T-helper 9 cell (primary cell): ENCODE data around the gene MBD3.
"Not testable (repeated sequence)": the region's sequence is repeated elsewhere in the genome, so short reads cannot be mapped to it uniquely, and the experiment has no call there.

Experiments
- DNase-seq: peaks from one replicate; pipeline ENCODE4 v3.0.0-alpha.2; 2020

The MBD3 gene

DNA sequence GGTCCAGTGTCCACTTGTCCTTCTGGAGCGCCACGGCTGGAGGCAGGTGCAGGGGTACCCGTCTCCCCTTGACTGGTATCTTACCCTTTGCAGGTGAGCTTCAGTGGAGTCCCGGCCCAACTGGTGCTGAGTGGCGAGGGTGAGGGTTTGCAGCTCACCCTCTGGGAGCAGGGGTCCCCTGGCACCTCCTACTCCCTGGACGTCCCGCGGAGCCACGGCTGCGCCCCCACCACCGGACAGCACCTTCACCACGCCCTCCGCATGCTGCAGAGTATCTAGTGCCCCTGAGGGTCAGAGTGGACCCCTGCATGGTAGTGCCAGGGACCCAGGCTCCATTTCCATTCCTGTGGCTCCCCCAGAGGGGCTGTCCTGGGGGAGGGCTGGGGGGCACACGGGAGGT is 57.7 kb downstream of the MBD3 start:
- no peak for DNase-seq

DNA sequence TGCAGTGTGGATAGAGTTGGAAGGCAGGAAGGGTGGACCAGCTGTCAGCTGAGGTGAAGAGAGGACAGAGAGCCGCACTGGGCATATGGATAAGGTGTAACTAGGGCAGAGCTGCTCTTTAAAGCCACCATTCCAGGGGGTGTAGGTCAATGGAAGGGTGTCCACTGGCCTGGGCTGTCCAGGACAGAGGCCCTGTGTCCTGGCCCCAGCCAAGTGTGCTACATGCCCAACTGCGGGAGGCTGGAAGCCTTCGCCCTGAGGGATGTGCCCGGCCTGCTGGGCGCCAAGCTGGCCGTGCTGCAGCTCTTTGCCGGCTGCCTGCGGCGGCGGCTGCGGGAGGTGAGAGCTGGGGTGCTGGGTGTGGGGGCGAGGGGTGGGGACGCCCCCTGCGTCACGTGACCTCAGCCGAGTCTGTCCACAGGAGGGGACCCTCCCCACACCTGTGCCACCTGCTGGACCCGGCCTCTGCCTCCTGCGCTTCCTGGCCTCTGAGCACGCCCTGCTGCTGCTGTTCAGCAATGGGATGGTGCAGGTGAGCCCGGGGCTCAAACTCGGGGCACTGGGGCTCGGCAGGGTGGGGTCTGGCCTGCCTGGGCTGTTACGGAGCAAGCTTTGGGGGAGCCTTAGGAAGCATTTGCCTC is 59.0 kb downstream of the MBD3 start:
- DNase-seq = no peak

DNA sequence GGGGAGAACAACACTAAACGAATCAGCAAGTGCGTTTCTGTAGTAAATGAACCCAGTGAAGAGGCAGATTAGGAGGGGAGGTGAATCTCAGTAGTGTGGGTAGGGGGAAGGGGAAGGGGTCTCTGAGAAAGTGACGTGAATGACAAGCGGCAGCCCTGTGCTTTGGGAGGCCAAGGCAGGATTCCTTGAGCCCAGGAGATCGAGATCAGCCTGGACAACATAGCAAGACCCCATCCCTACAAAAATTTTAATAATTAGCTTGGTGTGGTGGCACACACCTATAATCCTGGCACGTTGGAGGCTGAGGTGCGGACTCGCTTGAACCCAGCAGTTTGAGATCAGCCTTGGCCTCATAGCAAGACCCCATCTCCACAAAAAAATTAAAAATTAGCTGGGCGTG is 60.7 kb downstream of the MBD3 start:
- DNase-seq = no peak

DNA sequence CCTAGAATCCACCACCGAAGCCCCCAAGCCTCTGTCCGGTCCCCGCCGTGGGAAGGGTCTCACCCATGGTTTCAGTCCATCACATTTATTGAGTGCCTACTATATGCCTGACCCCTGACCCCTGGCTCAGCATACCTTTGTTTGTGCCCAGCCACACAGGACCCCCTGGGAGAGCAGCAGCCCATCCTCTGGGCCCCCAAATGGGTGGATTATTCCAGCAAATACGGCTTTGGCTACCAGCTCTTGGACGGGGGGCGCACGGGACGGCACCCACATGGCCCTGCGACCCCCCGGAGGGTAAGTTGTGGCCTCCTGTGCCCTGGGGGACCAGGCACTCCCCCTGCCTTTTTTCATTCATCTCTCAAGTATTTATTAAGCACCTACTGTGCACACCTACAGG is 61.1 kb downstream of the MBD3 start:
- no peak for DNase-seq

DNA sequence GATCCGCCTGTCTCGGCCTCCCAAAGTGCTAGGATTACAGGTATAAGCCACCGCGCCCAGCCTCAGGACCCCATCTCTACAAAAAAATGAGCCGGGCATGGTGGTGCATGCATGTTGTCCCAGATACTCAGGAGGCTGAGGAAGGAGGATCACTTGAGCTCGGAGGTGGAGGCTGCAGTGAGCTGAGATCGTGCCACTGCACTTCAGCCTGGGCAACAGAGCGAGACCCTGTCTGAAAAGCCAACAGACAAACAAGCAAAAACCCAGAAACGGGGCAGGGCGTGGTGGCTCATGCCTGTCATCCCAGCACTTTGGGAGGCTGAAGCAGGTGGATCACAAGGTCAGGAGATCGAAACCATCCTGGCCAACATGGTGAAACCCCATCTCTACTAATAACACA is 61.8 kb downstream of the MBD3 start:
- not testable (repeated sequence) for DNase-seq

DNA sequence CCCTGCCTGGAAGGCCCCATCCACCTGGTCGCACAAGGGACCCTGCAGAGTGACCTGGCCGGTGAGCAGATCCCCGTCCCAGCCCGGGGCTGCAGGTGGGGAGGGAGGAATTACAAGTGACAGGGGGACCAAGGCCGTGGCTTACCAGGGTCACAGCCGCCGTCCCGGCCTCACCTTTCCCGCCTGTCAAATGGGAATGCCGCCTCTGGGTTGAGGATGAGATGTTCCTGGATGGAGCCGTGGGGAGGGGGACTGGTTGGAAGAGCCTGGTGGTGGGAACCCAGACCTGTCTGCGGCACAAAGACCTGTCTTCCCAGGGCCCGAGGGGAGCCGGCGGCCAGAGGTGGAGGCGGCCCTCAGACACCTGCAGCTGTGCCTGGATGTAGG is 63.2 kb downstream of the MBD3 start:
- no peak for DNase-seq

DNA sequence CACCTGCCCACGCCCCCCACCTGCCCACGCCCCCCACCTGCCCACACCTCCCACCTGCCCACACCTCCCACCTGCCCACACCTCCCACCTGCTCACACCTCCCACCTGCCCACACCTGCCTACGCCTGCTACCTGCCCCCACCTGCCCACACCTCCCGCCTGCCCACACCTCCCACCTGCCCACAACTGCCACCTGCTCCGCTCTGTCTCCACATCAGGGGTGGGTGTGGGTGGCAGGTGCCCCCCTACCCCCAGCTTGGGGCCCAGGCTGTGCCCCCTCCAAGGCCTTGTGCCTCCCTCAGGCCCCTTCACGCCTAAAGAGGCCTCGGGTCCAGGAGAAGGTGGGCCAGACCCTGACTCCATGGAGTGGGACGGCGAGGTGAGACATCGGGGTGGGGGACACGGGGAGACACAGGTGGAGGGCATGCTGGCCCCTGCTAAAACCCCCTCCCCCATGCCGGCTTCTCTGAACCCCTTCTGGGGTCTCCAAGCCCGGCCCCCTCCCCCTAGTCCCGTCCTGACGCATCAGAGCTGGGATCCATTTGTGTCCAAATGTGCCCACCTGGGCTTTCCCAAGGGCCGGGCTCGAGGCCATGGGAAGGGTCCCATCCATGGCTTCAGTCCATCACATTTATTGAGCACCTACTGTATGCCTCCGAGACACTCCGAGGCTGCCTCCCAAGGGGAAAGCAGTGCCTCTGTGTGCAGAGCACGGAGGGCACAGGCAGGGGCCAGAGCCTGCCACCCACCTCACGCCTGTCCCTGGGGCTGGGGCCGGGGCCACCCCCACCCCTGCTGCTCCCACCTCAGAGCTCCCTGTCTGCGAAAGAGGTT is 63.9 kb downstream of the MBD3 start:
- DNase-seq = no peak

DNA sequence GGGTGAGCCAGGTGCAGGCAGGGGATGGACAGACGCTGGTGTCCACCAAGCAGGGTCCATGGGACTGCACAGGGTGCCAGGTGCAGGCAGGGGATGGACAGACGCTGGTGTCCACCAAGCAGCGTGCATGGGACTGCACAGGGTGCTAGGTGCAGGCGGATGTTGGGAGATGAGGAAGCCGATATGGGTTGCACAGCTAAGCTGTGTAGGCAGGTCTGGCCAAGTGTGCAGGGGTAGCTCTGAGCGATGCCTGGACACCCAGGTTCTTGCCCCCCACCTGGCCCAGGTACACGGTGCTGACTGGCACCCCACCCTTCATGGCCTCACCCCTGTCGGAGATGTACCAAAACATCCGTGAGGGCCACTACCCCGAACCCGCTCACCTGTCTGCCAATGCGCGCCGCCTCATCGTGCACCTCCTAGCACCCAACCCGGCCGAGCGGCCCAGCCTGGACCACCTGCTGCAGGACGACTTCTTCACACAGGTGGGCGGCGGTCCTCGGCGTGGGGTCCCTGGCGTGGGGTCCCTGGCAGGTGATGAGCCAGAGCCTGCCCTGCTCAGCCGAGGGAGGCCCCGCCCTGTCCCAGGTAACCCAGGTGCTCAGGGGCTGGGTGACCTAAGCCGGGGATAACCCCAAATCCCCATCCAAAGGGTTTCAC is 64.9 kb downstream of the MBD3 start:
- no peak for DNase-seq

DNA sequence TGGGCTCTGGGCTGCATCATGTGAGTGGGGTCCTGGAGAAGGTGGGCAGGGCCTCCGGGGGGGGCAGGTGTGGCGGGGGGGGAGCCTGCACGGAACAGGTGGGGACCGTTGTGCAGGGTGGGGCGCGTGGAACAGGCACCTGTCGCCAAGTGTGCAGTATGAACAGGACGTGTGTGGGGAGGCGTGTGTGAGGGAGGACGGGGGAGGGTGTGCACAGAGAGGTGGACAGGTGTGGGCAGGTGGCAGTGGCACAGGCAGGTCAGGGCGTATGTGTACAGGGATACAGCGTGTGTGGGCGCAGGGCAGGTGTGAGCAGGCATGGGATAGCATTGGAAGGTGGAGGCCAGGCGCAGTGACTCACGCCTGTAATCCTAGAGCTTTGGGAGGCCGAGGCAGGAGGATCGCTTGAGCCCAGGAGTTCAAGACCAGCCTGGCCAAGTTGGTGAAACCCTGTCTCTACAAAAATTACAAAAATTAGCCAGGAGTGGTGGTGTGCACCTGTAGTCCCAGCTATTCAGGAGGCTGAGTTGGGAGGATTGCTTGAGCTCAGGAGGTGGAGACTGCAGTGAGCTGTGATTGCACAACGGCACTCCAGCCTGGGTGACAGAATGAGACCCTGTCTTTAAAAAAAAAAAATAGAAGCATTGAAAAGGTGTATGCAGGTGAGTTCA is 65.6 kb downstream of the MBD3 start:
- DNase-seq = no peak

DNA sequence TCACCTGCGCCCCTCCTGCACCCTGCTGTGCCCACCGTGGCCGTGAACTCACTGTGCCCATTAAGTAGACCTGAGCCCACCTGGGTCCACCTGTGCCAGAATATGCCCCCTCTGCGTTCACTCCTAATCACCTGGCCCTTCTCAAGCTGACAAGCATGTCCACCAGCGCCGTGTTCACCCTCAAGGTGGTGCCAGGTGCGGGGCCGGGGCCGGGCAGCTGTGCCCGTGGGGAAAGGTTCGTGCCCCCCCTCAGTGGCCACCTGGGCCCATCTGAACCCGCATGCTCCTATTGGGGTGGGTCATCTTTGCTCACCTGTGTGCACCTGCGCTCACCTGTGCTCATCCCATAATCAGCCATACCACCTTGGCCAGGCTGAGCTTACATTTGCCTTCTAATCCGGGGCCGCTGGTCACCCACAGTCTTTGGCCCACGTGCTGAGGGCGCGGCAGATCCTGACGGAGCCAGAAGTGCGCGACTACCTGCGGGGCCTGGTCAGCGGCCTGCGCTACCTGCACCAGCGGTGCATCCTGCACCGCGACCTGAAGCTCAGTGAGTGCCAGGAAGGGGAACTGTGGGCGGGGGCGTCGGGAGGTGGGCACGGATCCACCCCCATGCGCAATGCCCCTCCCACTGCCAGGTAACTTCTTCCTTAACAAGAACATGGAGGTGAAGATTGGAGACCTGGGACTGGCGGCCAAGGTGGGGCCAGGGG is 66.4 kb downstream of the MBD3 start:
- no peak for DNase-seq

DNA sequence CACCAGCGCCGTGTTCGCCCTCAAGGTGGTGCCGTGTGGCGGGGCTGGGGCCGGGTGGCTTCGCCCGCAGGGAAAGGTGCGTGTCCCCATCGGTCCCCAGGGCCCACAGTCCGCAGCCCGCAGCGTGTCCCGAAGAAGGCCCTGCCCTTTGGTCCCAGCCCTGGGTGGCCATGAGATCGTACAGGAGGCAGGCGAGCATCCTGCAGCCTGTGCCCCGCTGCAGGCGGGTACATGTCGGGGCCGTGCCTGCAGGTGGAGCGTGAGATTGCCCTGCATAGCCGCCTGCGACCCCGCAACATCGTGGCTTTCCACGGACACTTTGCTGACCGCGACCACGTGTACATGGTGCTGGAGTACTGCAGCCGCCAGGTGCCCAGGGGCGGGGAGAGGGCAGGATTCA is 67.3 kb downstream of the MBD3 start:
- DNase-seq = no peak

DNA sequence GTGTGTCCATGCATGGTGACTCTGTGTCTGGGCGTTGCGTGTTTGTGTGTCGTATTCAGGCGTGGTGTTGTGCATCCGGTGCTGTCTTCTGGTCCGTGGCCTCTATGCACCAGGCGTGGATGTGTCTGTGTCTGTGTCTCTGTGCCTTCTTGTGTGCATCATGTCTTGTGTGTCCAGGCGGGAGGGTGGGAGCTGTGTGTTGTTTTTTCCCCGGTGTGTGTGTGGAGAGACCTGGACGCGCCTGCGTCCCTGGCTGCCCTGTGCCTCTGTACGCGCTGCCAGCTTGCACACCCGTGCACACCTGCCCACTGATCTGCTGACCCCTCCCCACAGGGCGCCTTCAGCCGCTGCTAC is 67.7 kb downstream of the MBD3 start:
- DNase-seq = no peak

DNA sequence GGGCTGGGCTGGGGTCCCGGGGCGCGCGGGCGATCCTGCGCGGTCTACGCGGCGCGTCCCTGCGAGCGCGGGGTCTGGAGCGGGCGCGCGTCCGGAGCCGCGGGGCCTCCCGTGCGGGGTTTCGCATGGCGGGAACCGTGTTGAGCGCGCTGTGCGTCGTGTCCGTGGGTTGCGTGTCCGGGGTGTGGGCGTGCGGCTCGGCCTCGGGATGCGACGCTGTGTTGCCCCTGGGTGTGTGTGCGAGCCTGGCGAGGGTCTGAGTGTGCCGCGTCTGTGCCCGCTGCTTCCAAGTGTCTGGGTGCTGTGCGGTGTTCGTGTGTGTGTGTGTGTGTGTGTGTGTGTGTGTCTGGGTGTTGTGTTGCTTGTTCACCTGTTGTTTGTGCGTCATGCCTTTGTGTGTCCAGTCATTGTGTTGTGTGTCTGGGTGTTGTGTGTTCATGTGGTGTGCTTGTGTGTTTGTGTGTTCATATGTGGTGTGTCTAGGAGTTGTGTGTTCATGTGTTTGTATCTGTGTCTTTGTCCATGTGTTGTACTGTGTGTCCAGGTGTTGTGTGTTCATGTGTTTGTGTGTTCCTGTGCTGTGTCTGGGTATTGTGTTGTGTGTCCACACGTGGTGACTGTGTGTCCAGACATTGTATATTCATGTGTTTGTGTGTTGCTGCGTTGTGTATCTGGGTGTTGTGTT is 68.2 kb downstream of the MBD3 start:
- no peak for DNase-seq
